NB4 (cell line): ENCODE results near the gene SEBOX.

Experiments
- DNase-seq: peaks from one replicate; pipeline ENCODE4 v3.0.0; 2010; ENCODE audit warnings: low read depth
- H3K4me3 ChIP-seq: one replicate; pipeline ENCODE4 v1.5.1; 2011; ENCODE audit warnings: mild to moderate bottlenecking, low read depth, low read length, moderate library complexity
- MAX ChIP-seq: IDR thresholded peaks from 2 replicates; pipeline ENCODE4 v1.6.1; 2011; ENCODE audit warnings: low read depth, low read length
- MYC ChIP-seq: IDR thresholded peaks from 2 replicates; pipeline ENCODE4 v1.6.1; 2011; ENCODE audit warnings: low read depth, low read length
- POLR2A ChIP-seq: IDR thresholded peaks from 2 replicates; pipeline ENCODE4 v1.6.1; 2011; ENCODE audit warnings: mild to moderate bottlenecking; ENCODE audit not compliant: insufficient read length; ENCODE audit errors: extremely low read depth
- TF ChIP-seq, protein P1 (sequence below): IDR thresholded peaks from one replicate; pipeline ENCODE4 v1.5.1; 2012; ENCODE audit warnings: low read depth, low read length

Gene SEBOX

DNA sequence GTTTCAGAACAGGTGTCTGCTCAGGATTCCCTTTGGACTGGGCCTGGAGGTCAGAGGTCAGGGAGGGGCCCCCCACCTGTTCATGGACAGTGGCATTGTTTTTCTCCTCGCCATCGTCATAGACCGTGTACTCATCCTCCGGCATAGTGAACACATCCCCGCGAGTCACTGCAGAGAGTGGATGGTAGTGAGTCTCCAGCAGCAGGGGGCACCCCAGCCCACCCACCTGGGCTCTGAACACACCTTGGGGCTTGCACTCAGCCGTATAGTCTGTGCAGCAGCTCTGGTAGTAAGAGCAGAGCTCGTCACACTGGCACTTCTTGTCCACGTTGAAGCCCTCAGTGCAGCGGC lies 4.7 kb upstream of the SEBOX start:
- no peak for TF ChIP-seq MYC
- no peak for TF ChIP-seq MAX
- TF ChIP-seq, protein P1, sequence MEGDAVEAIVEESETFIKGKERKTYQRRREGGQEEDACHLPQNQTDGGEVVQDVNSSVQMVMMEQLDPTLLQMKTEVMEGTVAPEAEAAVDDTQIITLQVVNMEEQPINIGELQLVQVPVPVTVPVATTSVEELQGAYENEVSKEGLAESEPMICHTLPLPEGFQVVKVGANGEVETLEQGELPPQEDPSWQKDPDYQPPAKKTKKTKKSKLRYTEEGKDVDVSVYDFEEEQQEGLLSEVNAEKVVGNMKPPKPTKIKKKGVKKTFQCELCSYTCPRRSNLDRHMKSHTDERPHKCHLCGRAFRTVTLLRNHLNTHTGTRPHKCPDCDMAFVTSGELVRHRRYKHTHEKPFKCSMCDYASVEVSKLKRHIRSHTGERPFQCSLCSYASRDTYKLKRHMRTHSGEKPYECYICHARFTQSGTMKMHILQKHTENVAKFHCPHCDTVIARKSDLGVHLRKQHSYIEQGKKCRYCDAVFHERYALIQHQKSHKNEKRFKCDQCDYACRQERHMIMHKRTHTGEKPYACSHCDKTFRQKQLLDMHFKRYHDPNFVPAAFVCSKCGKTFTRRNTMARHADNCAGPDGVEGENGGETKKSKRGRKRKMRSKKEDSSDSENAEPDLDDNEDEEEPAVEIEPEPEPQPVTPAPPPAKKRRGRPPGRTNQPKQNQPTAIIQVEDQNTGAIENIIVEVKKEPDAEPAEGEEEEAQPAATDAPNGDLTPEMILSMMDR = no peak
- TF ChIP-seq POLR2A = no peak
- H3K4me3 ChIP-seq = no peak overlapping the region
- DNase-seq = no peak

DNA sequence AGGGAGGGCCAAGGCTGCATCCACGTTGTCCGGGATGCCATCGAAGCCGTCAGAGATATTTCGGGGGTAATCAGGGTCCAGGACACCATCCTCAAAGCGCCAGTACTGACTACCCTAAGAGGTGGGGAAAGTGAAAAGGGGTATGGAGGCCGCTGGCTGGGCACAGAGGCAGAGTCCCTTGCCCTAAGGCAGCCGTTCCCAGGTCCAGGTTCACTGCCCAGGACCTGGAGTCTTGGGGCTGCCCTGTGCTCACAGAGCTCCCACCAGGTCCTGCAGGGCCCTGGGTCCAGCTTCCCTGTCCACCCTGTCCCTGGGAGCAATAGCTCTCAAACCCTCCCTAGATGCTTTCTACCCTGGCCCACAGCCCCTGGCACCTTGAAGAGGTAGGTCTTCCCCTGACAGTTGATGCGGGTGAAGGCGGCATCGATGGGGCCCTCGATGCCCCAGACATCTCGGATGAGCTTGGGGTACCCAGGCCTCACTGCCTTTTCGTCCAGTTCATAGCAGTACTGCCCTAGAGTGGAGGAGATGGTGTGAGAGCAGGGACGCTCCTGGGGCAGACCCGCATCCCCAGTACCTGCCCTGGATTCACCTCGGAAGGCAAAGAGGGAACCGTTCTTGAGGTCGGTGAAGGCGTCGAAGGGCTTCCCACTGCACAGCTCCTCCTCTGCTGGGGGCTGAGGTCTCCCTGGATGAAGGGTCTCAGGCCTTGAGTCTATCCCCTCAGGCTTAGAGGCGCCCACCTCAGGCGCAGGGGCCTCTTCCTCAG lies 4.1 kb upstream of the SEBOX start:
- no peak for DNase-seq
- TF ChIP-seq, protein P1 = no peak
- TF ChIP-seq MAX (no peak), MYC (no peak), POLR2A (no peak)
- no peak overlapping the region for H3K4me3 ChIP-seq

DNA sequence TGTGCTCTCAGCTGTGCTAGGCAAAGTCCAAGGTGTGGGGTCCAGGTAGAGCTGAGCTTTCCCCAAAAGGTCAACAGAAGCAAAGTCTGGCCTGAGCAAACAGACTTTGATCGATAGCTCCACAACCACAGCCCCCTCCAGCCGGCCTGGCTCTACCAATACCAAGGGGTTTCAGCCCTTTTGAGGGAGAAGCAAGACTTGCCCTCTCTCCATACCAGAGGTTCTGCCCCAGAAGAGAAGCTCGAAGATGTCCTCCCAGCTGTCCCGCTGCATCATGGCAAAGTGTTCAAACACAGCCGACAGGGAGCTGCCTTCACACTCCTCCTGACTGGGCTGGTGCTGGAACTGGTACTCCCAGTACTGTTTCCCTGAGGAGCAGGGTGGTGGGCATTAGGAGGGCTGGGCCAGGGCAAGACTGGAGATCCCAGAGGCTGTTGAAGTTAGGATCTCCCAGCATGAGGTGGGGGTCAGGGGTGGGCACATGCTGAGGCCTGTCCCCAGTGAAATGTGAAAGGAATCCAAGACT lies 3.4 kb upstream of the SEBOX start:
- no peak for DNase-seq
- H3K4me3 ChIP-seq = no peak overlapping the region
- TF ChIP-seq MAX (no peak), MYC (no peak), POLR2A (no peak)
- TF ChIP-seq, protein P1 = no peak

- DNase-seq = no peak
- H3K4me3 ChIP-seq = no peak overlapping the region
- TF ChIP-seq, protein P1 = no peak
- no peak for TF ChIP-seq MAX
- TF ChIP-seq POLR2A = no peak
- no peak for TF ChIP-seq MYC
Observed at GRCh38 chr17:28367641-28368305, 2.8 kb upstream of the SEBOX start.

DNA sequence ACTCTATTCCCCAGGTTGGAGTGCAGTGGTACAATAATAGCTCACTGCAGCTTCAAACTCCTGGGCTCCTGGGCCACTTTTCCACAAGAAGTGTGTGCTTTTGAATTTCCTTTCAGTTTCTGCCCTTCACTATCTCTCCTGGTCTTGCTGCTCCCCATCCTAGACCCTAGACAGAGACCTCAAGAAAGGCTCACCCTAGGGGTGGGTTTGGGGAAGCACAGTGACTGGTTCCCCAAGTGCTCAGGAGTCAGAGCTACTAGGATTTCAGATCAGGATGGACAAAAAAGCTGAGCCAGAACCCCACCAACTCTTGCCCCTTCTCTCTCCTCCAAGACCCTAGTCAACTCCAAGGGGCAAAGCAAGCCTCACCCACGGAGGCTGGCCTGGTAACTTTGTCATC lies 1.6 kb upstream of the SEBOX start:
- H3K4me3 ChIP-seq = no peak overlapping the region
- peak; percentile 28 for DNase-seq
- TF ChIP-seq MYC (no peak), MAX (no peak), POLR2A (no peak)
- TF ChIP-seq, protein P1 = no peak
